Measurements from ENCODE around the gene WDR4. TPM values are rescaled to one million over a fixed set of nuclear protein-coding genes. Genes with fewer than 3 reads are reported as not detected.
"Not testable (repeated sequence)": the region's sequence is repeated elsewhere in the genome, so short reads cannot be mapped to it uniquely, and the experiment has no call there.

WDR4 gene
- total RNA-seq, 1 experiment from 2014 or later: 35.4 TPM

GRCh38 chr21:42830456-42831455, 48.6 kb downstream of the WDR4 start:
- no peak for DNase-seq (ENCODE audit: low spot score)
- in situ Hi-C loops (cut with HindIII; ENCODE audit: low sequenced_read_pairs): no loop called here

GRCh38 chr21:42829954-42830353, 49.4 kb downstream of the WDR4 start:
- in situ Hi-C loops (cut with HindIII; ENCODE audit: low sequenced_read_pairs): no loop called here
- no peak for DNase-seq (ENCODE audit: low spot score)

- DNase-seq (ENCODE audit: low spot score): no peak
- in situ Hi-C loops (cut with HindIII; ENCODE audit: low sequenced_read_pairs): no loop called here
Measured at GRCh38 chr21:42829417-42829816, 49.9 kb downstream of the WDR4 start.

GRCh38 chr21:42827588-42827987, 51.8 kb downstream of the WDR4 start:
- in situ Hi-C loops (cut with HindIII; ENCODE audit: low sequenced_read_pairs): no loop called here
- no peak for DNase-seq (ENCODE audit: low spot score)

GRCh38 chr21:42820616-42821465, 58.5 kb downstream of the WDR4 start:
- no peak for DNase-seq (ENCODE audit: low spot score)
- in situ Hi-C loops (cut with HindIII; ENCODE audit: low sequenced_read_pairs): no loop called here

GRCh38 chr21:42819861-42820615, 59.3 kb downstream of the WDR4 start:
- in situ Hi-C loops (cut with HindIII; ENCODE audit: low sequenced_read_pairs): loop anchor here (10.0 kb wide), 1 partner anchor 225 kb away; no protein-coding TSS in a partner anchor
- no peak for DNase-seq (ENCODE audit: low spot score)

GRCh38 chr21:42818328-42818749, 61.0 kb downstream of the WDR4 start:
- in situ Hi-C loops (cut with HindIII; ENCODE audit: low sequenced_read_pairs): loop anchor here (10.0 kb wide), 1 partner anchor 224 kb away; no protein-coding TSS in a partner anchor
- peak; percentile 58 for DNase-seq (ENCODE audit: low spot score)

- no peak for DNase-seq (ENCODE audit: low spot score)
Measured at GRCh38 chr21:42815217-42815616, 64.1 kb downstream of the WDR4 start.

GRCh38 chr21:42812528-42813241, 66.7 kb downstream of the WDR4 start:
- DNase-seq (ENCODE audit: low spot score): not testable (repeated sequence)
- in situ Hi-C loops (cut with HindIII; ENCODE audit: low sequenced_read_pairs): loop anchor here (10.0 kb wide), 1 partner anchor 218 kb away; no protein-coding TSS in a partner anchor

More at GRCh38 chr21:42815217-42815616, 64.1 kb downstream of the WDR4 start:
- in situ Hi-C loops (cut with HindIII; ENCODE audit: low sequenced_read_pairs): loop anchor here (10.0 kb wide), 1 partner anchor 220 kb away; no protein-coding TSS in a partner anchor

- DNase-seq (ENCODE audit: low spot score): no peak
- in situ Hi-C loops (cut with HindIII; ENCODE audit: low sequenced_read_pairs): loop anchor here (10.0 kb wide), 1 partner anchor 217 kb away; no protein-coding TSS in a partner anchor
Measured at GRCh38 chr21:42811960-42812359, 67.4 kb downstream of the WDR4 start.

- in situ Hi-C loops (cut with HindIII; ENCODE audit: low sequenced_read_pairs): loop anchor here (10.0 kb wide), 1 partner anchor 215 kb away; no protein-coding TSS in a partner anchor
- no peak for DNase-seq (ENCODE audit: low spot score)
Measured at GRCh38 chr21:42809577-42810475, 69.5 kb downstream of the WDR4 start.

- in situ Hi-C loops (cut with HindIII; ENCODE audit: low sequenced_read_pairs): no loop called here
- no peak for DNase-seq (ENCODE audit: low spot score)
Measured at GRCh38 chr21:42809171-42809570, 70.2 kb downstream of the WDR4 start.

- in situ Hi-C loops (cut with HindIII; ENCODE audit: low sequenced_read_pairs): no loop called here
- DNase-seq (ENCODE audit: low spot score): no peak
Measured at GRCh38 chr21:42807938-42808613, 71.3 kb downstream of the WDR4 start.

- in situ Hi-C loops (cut with HindIII; ENCODE audit: low sequenced_read_pairs); DNase-seq (ENCODE audit: low spot score): not testable (repeated sequence)
Measured at GRCh38 chr21:42807293-42807895, 71.9 kb downstream of the WDR4 start.

GRCh38 chr21:42806509-42807140, 72.7 kb downstream of the WDR4 start:
- no peak for DNase-seq (ENCODE audit: low spot score)
- in situ Hi-C loops (cut with HindIII; ENCODE audit: low sequenced_read_pairs): no loop called here

GRCh38 chr21:42801616-42802015, 77.7 kb downstream of the WDR4 start:
- DNase-seq (ENCODE audit: low spot score); in situ Hi-C loops (cut with HindIII; ENCODE audit: low sequenced_read_pairs): not testable (repeated sequence)
